CD8-positive, alpha-beta memory T cell (primary cell): ENCODE data around the gene TEX19. TPM values are rescaled to one million over a fixed set of nuclear protein-coding genes. Genes with fewer than 3 reads are reported as not detected.

Experiments
- CTCF ChIA-PET: fragments of 350-600 bp; sonication (Branson Sonifier 250); formaldehyde crosslinking; loops from one replicate; lab custom pipeline; 2021; ENCODE audit warnings: antibody characterized with exemption; lab: Charles Lee
- POLR2A ChIA-PET: fragments of 350-600 bp; sonication (Branson Sonifier 250); formaldehyde crosslinking; loops from one replicate; lab custom pipeline; 2021; ENCODE audit warnings: antibody characterized with exemption; lab: Charles Lee
- DNase-seq, 5 donors: peaks; one replicate each; pipeline versions ENCODE4 v3.0.0 to v3.0.0-alpha.2; 2020 to 2022; ENCODE audit warnings: mixed read lengths in 1 of 5
- H3K27ac ChIP-seq: one replicate; pipeline ENCODE4 v1.7.0; 2013; ENCODE audit warnings: low read depth, mild to moderate bottlenecking, low read length, moderate library complexity
- H3K27me3 ChIP-seq: 2 replicates; pipeline ENCODE4 v1.7.0; 2013; ENCODE audit warnings: low read length, mild to moderate bottlenecking; ENCODE audit not compliant: insufficient read depth, poor library complexity, severe bottlenecking
- H3K36me3 ChIP-seq: 2 replicates; pipeline ENCODE4 v1.7.0; 2013; ENCODE audit warnings: mild to moderate bottlenecking, low read length, moderate library complexity; ENCODE audit not compliant: insufficient read depth
- H3K4me1 ChIP-seq: 2 replicates; pipeline ENCODE4 v1.7.0; 2013; ENCODE audit warnings: mild to moderate bottlenecking, low read length, moderate library complexity; ENCODE audit not compliant: insufficient read depth
- H3K4me3 ChIP-seq: 2 replicates; pipeline ENCODE4 v1.7.0; 2013; ENCODE audit warnings: mild to moderate bottlenecking, low read length
- H3K9me3 ChIP-seq: 2 replicates; pipeline ENCODE4 v1.7.0; 2013; ENCODE audit warnings: mild to moderate bottlenecking, low read length
- H3K27ac Mint-ChIP-seq, 8 donors: one replicate each; pipeline ENCODE4 v1.8.0; 2020 to 2021; ENCODE audit warnings: mixed read lengths in 8 of 8, mild to moderate bottlenecking in 6 of 8, inconsistent platforms in 3 of 8, moderate library complexity in 3 of 8
- H3K27me3 Mint-ChIP-seq, 2 donors: one replicate each; pipeline ENCODE4 v1.8.0; 2020 to 2021; ENCODE audit warnings: mixed read lengths in 2 of 2, mild to moderate bottlenecking in 1 of 2, moderate library complexity in 1 of 2
- H3K36me3 Mint-ChIP-seq, 3 donors: one replicate each; pipeline ENCODE4 v1.8.0; 2020 to 2021; ENCODE audit warnings: mixed read lengths in 3 of 3, inconsistent platforms in 1 of 3, mild to moderate bottlenecking in 1 of 3
- H3K4me1 Mint-ChIP-seq, 3 donors: one replicate each; pipeline ENCODE4 v1.8.0; 2020 to 2021; ENCODE audit warnings: mixed read lengths in 3 of 3, inconsistent platforms in 1 of 3, mild to moderate bottlenecking in 1 of 3
- H3K4me3 Mint-ChIP-seq, 7 donors: one replicate each; pipeline ENCODE4 v1.8.0; 2020 to 2021; ENCODE audit warnings: mixed read lengths in 7 of 7, mild to moderate bottlenecking in 6 of 7, moderate library complexity in 4 of 7, inconsistent platforms in 2 of 7
- H3K9me3 Mint-ChIP-seq, 5 donors: one replicate each; pipeline ENCODE4 v1.8.0; 2020 to 2022; ENCODE audit warnings: mixed read lengths in 5 of 5, mild to moderate bottlenecking in 3 of 5, moderate library complexity in 2 of 5, inconsistent platforms in 1 of 5
- polyA plus RNA-seq: library from polyadenylated mRNA; unstranded; fragments of 300-500 nt; fragmentation: Illumina TruSeq; gene quantifications from one replicate; pipeline ENCODE4 v1.2.3, GENCODE V29; 2021
- total RNA-seq, 2 experiments: library from RNA; stranded (reverse); gene quantifications; one replicate each; pipeline ENCODE4 v1.2.3, GENCODE V29; 2021

The TEX19 gene
- total and polyA plus RNA-seq, 3 experiments from 2014 or later = not detected

DNA sequence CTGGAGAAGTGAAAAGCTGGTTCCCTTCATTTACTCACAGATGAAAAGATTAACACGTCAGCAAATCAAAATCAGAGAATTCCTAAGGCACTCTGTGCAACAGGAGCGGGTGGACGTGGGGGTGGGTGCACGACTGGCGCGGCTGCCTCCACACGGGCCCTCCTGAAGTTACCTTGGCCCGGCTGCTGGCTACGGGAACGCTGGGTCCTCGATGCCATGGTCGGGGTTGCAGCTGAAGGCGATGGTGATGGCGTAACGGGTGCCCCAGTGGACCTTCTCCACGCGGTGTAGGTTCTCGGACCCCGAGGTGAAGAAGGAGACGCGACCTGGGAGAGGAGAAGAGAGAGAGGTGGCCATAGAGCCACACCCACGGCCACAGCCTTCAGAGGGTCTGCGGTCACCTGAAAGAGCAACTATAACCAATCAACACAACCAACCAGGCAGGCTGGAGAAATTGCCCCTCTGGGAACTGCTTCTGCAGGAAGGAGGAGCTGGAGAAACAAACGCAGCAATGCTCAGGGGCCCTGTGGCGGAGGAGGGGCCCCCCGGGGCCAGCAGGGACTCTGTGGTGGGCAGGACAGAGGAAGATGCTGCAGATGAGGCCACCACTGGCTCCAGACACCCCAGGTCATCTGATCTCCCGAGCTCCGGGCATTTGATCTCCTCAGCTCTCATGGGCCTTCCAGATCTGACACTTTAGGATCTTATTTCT, 33.3 kb downstream of the TEX19 start:
- Histone ChIP-seq H3K4me3 (no peak overlapping the region), H3K36me3 (no peaks in the 10 kb centered on the region), H3K4me1 (no peaks in the 10 kb centered on the region), H3K27ac (no peak overlapping the region), H3K27me3 (no peaks in the 10 kb centered on the region), H3K9me3 (no peaks in the 10 kb centered on the region)
- Mint-ChIP-seq H3K9me3 (no peaks in the 10 kb centered on the region), H3K4me1 (peaks cover 0 to 5% (median 2%) of the 10 kb centered on the region in 3 donors), H3K4me3 (peak overlapping the region in 1 of 7 donors; percentile 27), H3K27ac (no peak overlapping the region), H3K27me3 (peaks cover 0 to 4% of the 10 kb centered on the region in 2 donors), H3K36me3 (peaks cover 0 to 41% (median 3%) of the 10 kb centered on the region in 3 donors)
- ChIA-PET CTCF (no interaction called here), POLR2A (no interaction called here)
- no peak for DNase-seq

DNA sequence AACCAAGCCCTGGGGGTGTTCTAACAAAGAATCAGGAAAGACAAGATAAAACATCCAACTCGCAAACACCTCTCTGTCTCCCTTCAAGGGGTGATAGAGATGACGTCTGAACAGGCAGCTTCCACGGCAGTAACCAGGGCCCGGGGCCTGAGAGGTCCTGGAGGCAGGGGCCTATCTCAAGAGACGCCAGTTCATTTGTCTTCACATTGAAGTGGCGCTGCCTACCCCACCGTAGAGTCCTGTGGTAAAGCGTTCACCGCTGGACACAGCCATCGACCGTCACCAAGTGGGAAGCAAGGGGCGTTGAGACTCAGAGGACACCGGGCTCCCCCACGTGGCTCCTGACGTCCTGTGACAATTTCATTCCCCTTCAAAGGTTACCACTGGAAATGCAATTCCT, 33.9 kb downstream of the TEX19 start:
- H3K9me3 Mint-ChIP-seq = no peaks in the 10 kb centered on the region
- no peaks in the 10 kb centered on the region for H3K4me1 Mint-ChIP-seq
- Histone ChIP-seq H3K36me3 (no peaks in the 10 kb centered on the region), H3K27me3 (no peaks in the 10 kb centered on the region), H3K9me3 (no peaks in the 10 kb centered on the region), H3K4me3 (no peak overlapping the region), H3K4me1 (no peaks in the 10 kb centered on the region), H3K27ac (no peak overlapping the region)
- H3K4me3 Mint-ChIP-seq = no peak overlapping the region
- CTCF ChIA-PET = no interaction called here
- H3K27ac Mint-ChIP-seq = no peak overlapping the region
- no peak for DNase-seq
- H3K36me3 Mint-ChIP-seq = peaks cover 0 to 43% (median 3%) of the 10 kb centered on the region in 3 donors
- H3K27me3 Mint-ChIP-seq = no peaks in the 10 kb centered on the region
- POLR2A ChIA-PET = no interaction called here

DNA sequence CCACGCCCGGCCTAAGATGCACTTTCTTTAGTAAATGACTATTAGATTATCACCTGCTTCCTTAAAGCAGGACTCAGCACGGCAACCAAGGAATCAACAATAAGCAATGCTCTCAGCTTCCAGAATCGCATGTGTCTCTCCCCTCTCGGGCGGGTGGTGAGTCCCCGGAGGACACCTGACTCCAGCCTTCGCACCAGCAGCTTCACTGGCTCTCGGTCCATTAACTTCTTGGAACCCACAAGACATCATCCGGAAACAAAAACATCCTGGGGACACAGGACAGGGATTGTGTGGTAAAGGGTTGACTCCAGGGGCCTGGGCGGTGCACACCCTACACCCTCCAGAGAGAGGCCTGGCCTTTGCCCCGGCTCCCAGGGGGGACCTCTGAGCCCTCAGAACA, 35.2 kb downstream of the TEX19 start:
- Histone ChIP-seq H3K4me3 (no peak overlapping the region), H3K27me3 (no peaks in the 10 kb centered on the region), H3K4me1 (no peaks in the 10 kb centered on the region), H3K27ac (no peak overlapping the region), H3K36me3 (no peaks in the 10 kb centered on the region), H3K9me3 (no peaks in the 10 kb centered on the region)
- no peak for DNase-seq
- Mint-ChIP-seq H3K4me1 (no peaks in the 10 kb centered on the region), H3K27ac (no peak overlapping the region), H3K27me3 (no peaks in the 10 kb centered on the region), H3K36me3 (peaks cover 0 to 43% (median 3%) of the 10 kb centered on the region in 3 donors), H3K9me3 (no peaks in the 10 kb centered on the region), H3K4me3 (no peak overlapping the region)
- POLR2A ChIA-PET = no interaction called here
- CTCF ChIA-PET = no interaction called here

DNA sequence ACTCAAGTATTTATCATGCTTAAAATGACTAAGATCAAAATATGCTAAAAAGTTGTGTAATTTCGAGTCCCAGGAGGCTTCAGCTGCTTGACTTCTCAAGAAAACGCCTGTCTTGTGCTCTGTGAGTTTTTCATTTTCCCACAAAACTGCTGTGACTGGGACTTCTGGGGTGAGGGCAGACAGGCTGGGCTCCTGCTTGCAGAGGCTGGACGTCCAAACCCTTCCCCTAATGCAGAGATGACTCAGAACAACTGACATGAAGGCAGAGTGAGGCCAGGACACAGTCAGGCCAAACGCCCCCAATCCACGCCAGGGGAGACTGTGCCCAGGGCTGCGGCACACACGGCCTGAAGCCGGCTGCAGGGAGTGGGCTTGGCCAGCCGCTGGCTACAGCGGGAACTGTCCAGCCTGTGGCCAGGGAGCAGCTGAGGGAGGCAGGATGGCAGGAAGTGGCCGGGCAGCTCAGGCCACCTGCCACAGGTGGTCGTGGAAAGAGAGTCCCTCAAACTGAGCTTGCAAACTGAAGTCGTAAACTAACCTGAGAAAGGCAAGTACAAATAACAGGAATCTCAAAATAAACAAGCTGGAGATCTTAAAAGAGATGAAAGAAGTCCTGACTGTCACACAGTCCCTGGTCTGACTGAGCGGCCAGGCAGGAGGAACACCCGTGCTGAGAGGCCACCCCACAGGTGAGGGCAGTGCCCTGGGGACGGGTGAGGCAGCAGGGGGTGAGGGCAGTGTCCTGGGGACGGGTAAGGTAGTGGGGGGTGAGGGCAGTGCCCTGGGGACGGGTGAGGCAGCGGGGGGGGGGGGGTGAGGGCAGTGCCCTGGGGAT, 37.8 kb downstream of the TEX19 start:
- peaks cover 0 to 47% (median 5%) of the 10 kb centered on the region in 3 donors for H3K36me3 Mint-ChIP-seq
- DNase-seq = no peak
- no peaks in the 10 kb centered on the region for H3K27me3 ChIP-seq
- peaks cover 10 to 16% (median 13%) of the 10 kb centered on the region in 3 donors for H3K4me1 Mint-ChIP-seq
- no peak overlapping the region for H3K27ac ChIP-seq
- H3K27me3 Mint-ChIP-seq = no peaks in the 10 kb centered on the region
- H3K36me3 ChIP-seq = no peaks in the 10 kb centered on the region
- H3K4me1 ChIP-seq = peaks cover 12% of the 10 kb centered on the region
- POLR2A ChIA-PET = no interaction called here
- no peaks in the 10 kb centered on the region for H3K9me3 Mint-ChIP-seq
- no peak overlapping the region for H3K4me3 Mint-ChIP-seq
- H3K4me3 ChIP-seq = no peak overlapping the region
- CTCF ChIA-PET = no interaction called here
- no peaks in the 10 kb centered on the region for H3K9me3 ChIP-seq
- peak overlapping the region in 1 of 8 donors; percentile 69 for H3K27ac Mint-ChIP-seq

DNA sequence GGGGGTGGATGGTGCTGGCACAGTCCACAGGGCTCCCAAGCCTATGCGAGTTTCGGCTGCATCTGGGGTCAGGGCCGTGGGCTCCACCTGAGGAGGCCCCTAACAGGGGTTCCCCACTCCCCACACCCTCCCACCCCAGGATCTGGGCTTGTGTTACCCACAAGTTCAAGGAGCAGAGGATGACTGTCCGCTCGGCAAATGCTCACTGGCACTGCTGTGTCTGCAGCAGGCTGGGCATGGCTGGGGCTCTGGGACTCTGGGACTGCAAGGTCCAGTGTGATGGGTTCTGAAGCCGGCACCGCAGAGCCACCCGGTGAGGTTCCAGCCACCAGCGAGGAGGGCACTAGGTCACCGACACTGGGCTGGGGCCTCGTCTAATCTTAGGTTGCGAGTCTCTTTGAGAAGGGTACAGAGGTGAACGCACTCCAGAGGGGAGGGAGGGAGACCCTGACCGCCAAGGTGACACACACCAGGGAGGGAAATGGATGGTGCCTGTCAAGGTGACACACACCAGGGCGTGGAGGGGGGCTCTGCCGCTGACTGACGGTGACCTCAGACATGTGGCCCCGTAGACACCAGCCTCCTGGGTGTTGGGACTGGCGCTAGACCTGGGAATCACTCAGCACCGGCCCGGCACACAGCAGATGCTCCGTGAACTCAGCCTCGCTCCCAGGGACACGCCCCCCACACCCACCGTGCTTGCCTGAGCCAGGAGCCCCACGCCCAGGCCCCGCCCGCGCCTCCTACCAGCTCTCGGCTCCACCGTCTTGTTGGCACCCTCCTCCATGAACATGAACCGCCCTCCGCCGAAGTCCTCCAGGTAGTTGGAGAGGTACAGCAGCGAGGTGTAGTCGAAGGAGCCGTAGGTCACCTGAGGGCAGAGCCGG, 38.6 kb downstream of the TEX19 start:
- no peak overlapping the region for H3K27ac ChIP-seq
- ChIA-PET POLR2A (no interaction called here), CTCF (no interaction called here)
- H3K27me3 ChIP-seq = no peaks in the 10 kb centered on the region
- Mint-ChIP-seq H3K27ac (peak overlapping the region in 1 of 8 donors; percentile 41), H3K27me3 (no peaks in the 10 kb centered on the region), H3K36me3 (peaks cover 0 to 40% (median 4%) of the 10 kb centered on the region in 3 donors), H3K9me3 (no peaks in the 10 kb centered on the region), H3K4me1 (peaks cover 11 to 17% (median 14%) of the 10 kb centered on the region in 3 donors), H3K4me3 (no peak overlapping the region)
- no peak for DNase-seq
- no peaks in the 10 kb centered on the region for H3K9me3 ChIP-seq
- peaks cover 14% of the 10 kb centered on the region for H3K4me1 ChIP-seq
- peaks cover under 1% of the 10 kb centered on the region for H3K36me3 ChIP-seq
- no peak overlapping the region for H3K4me3 ChIP-seq

DNA sequence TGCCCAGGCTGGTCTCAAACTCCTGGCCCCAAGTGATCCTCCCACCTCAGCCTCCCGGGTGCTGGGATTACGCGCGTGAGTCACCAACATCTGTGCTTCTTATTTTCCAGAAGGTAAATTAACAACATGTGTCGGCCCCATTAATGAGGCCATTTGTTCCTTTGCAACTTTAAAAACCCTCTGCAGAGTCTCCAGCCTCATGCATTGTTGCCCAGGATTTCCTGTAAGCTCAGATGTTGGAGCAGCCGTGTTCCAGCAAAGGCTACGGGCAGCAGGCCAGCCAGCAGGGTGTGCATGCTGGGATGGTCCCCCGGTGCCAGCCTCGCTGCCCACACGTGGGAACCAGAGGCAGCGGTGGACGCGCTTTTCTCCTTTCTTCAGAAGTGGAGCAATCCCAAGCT, 40.0 kb downstream of the TEX19 start:
- no peak overlapping the region for H3K4me3 Mint-ChIP-seq
- no peak overlapping the region for H3K4me3 ChIP-seq
- no peaks in the 10 kb centered on the region for H3K9me3 Mint-ChIP-seq
- DNase-seq = no peak
- H3K36me3 ChIP-seq = peaks cover 7% of the 10 kb centered on the region
- ChIA-PET POLR2A (no interaction called here), CTCF (interaction anchor here (0.7 to 2.1 kb wide), 2 partner anchors 46 to 56 kb away, joined by 3 to 6 read pairs; no protein-coding TSS in a partner anchor)
- H3K27ac Mint-ChIP-seq = no peak overlapping the region
- peaks cover 11 to 17% (median 14%) of the 10 kb centered on the region in 3 donors for H3K4me1 Mint-ChIP-seq
- H3K4me1 ChIP-seq = peaks cover 14% of the 10 kb centered on the region
- H3K36me3 Mint-ChIP-seq = peaks cover 0 to 37% (median 4%) of the 10 kb centered on the region in 3 donors
- no peaks in the 10 kb centered on the region for H3K27me3 ChIP-seq
- H3K27ac ChIP-seq = no peak overlapping the region
- no peaks in the 10 kb centered on the region for H3K9me3 ChIP-seq
- no peaks in the 10 kb centered on the region for H3K27me3 Mint-ChIP-seq

DNA sequence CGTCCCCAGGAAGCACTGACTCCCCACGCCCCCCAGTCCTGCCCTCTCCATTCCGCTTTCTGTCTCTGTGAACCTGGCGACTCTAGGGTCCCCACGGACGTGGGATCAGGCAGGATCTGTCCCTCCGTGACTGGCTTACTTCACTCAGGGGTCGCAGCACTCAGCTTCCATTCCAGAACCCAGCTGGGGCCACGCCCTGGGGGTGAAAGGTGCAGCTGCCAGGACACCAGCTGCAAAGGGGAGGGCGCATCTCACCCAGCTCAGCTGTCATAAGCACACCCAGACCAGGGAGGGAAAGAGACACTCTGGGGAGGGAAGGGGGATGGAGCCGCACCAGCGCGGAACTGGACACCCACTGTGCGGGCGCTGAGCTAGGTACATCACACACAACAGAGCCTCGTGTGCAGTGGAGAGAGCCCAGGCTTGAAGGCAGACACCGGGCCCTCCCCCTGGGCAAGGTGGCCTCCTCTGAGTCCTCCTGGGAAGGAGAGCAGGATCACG, 40.6 kb downstream of the TEX19 start:
- Histone ChIP-seq H3K27ac (no peak overlapping the region), H3K9me3 (no peaks in the 10 kb centered on the region), H3K27me3 (no peaks in the 10 kb centered on the region), H3K36me3 (peaks cover 11% of the 10 kb centered on the region), H3K4me1 (peaks cover 14% of the 10 kb centered on the region), H3K4me3 (no peak overlapping the region)
- H3K4me3 Mint-ChIP-seq = no peak overlapping the region
- no peak for DNase-seq
- no peaks in the 10 kb centered on the region for H3K9me3 Mint-ChIP-seq
- CTCF ChIA-PET = interaction anchor here (0.7 to 2.1 kb wide), 2 partner anchors 47 to 56 kb away, joined by 3 to 6 read pairs; no protein-coding TSS in a partner anchor
- POLR2A ChIA-PET = no interaction called here
- H3K4me1 Mint-ChIP-seq = peaks cover 11 to 17% (median 14%) of the 10 kb centered on the region in 3 donors
- H3K27me3 Mint-ChIP-seq = no peaks in the 10 kb centered on the region
- peaks cover 0 to 34% (median 4%) of the 10 kb centered on the region in 3 donors for H3K36me3 Mint-ChIP-seq
- H3K27ac Mint-ChIP-seq = peak overlapping the region in 1 of 8 donors; percentile 92
